Chondrocyte (in vitro differentiated cells): ENCODE data around the gene PDHA1. TPM values are rescaled to one million over a fixed set of nuclear protein-coding genes. Genes with fewer than 3 reads are reported as not detected.

Experiments used
- DNase-seq: peaks from one replicate; pipeline ENCODE4 v3.0.0; 2021; ENCODE audit warnings: mixed read lengths, low spot score
- H3K27ac Mint-ChIP-seq: one replicate; pipeline ENCODE4 v1.8.0; 2021; ENCODE audit warnings: mild to moderate bottlenecking, moderate library complexity, mixed read lengths; ENCODE audit not compliant: unreplicated experiment
- H3K27me3 Mint-ChIP-seq: 2 replicates; pipeline ENCODE4 v1.8.0; 2021; ENCODE audit warnings: low read depth, mixed read lengths
- H3K36me3 Mint-ChIP-seq: 2 replicates; pipeline ENCODE4 v1.8.0; 2021; ENCODE audit warnings: low read depth, mixed read lengths
- H3K4me1 Mint-ChIP-seq: 2 replicates; pipeline ENCODE4 v1.8.0; 2021; ENCODE audit warnings: low read depth, mild to moderate bottlenecking, mixed read lengths
- H3K4me3 Mint-ChIP-seq: one replicate; pipeline ENCODE4 v1.8.0; 2021; ENCODE audit warnings: mild to moderate bottlenecking, moderate library complexity, mixed read lengths; ENCODE audit not compliant: unreplicated experiment
- H3K9me3 Mint-ChIP-seq: 2 replicates; pipeline ENCODE4 v1.8.0; 2021; ENCODE audit warnings: low read depth, mixed read lengths
- CTCF ChIP-seq: fragments of 200-600 bp; sonication (generic); IDR thresholded peaks from 2 replicates; pipeline ENCODE4 v1.5.0; 2021; ENCODE audit warnings: antibody characterized with exemption, mild to moderate bottlenecking, moderate library complexity
- total RNA-seq: library from RNA; stranded (reverse); gene quantifications from 3 replicates; pipeline ENCODE4 v1.2.1, GENCODE V29; 2021

Gene PDHA1
- total RNA-seq, 1 donor from 2014 or later: 129 TPM

DNA sequence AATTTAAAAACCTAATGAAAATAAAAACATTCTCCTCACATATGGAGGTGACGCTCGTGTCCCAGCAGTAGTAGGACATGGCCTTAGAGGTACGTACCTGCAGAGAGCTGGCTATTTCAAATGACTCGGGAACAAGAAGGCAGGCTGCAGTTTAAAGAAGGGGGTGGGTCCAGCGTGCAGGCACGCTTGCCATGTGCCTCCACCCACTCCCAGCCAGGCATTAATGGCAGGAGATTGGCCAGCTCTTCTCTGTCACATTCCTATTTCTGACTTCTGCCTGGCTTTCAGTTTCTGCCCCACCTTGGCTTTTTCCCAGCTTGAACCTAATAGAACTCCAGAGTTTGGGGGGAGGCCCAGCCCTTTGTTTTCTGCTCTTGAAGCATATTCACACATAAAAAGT lies 17.2 kb downstream of the PDHA1 start:
- Mint-ChIP-seq H3K4me3 (no peak overlapping the region), H3K27me3 (no peaks in the 10 kb centered on the region), H3K9me3 (peaks cover 22% of the 10 kb centered on the region), H3K4me1 (no peaks in the 10 kb centered on the region), H3K27ac (no peak overlapping the region), H3K36me3 (peaks cover 15% of the 10 kb centered on the region)
- DNase-seq: no peak
- TF ChIP-seq CTCF: no peak

- no peak for DNase-seq
- H3K4me3 Mint-ChIP-seq: no peak overlapping the region
- H3K36me3 Mint-ChIP-seq: peaks cover 12% of the 10 kb centered on the region
- no peak overlapping the region for H3K27ac Mint-ChIP-seq
- no peaks in the 10 kb centered on the region for H3K4me1 Mint-ChIP-seq
- H3K9me3 Mint-ChIP-seq: peaks cover 18% of the 10 kb centered on the region
- H3K27me3 Mint-ChIP-seq: no peaks in the 10 kb centered on the region
- no peak for TF ChIP-seq CTCF
Observed at GRCh38 chrX:19361701-19362100, 18.0 kb downstream of the PDHA1 start.

- no peak for TF ChIP-seq CTCF
- DNase-seq: no peak
- peaks cover 12% of the 10 kb centered on the region for H3K4me1 Mint-ChIP-seq
- H3K4me3 Mint-ChIP-seq: no peak overlapping the region
- H3K27me3 Mint-ChIP-seq: no peaks in the 10 kb centered on the region
- H3K27ac Mint-ChIP-seq: no peak overlapping the region
- H3K9me3 Mint-ChIP-seq: peaks cover 15% of the 10 kb centered on the region
- peaks cover 4% of the 10 kb centered on the region for H3K36me3 Mint-ChIP-seq
Observed at GRCh38 chrX:19368576-19368975, 24.8 kb downstream of the PDHA1 start.

DNA sequence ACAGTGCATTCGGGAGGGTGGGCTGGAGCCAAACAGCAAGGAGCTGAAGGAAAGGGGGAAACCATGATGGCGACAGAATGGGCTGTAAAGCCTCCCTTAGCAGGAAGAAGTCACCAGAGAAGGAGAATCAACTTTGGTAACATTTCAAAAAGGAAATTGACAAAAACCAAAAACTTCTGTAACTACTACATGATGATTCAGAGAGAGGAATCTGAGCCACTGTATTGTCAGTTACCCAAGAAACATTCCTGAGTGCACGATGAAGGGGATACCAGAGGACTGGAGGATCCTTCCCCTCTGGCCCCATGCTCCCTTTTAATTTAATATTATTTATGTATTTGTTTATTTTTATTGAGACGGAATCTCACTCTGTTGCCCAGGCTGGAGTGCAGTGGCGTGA lies 26.3 kb downstream of the PDHA1 start:
- peaks cover 12% of the 10 kb centered on the region for H3K4me1 Mint-ChIP-seq
- H3K36me3 Mint-ChIP-seq: peaks cover 1% of the 10 kb centered on the region
- H3K27me3 Mint-ChIP-seq: no peaks in the 10 kb centered on the region
- no peak for DNase-seq
- TF ChIP-seq CTCF: no peak
- H3K9me3 Mint-ChIP-seq: peaks cover 15% of the 10 kb centered on the region
- H3K4me3 Mint-ChIP-seq: no peak overlapping the region
- peak overlapping the region; percentile 13 for H3K27ac Mint-ChIP-seq

- DNase-seq: no peak
- Mint-ChIP-seq H3K4me1 (peaks cover 12% of the 10 kb centered on the region), H3K9me3 (peaks cover 2% of the 10 kb centered on the region), H3K36me3 (no peaks in the 10 kb centered on the region), H3K27ac (peak overlapping the region; percentile 8), H3K4me3 (peak overlapping the region; percentile 74), H3K27me3 (no peaks in the 10 kb centered on the region)
- TF ChIP-seq CTCF: peak; percentile 88
Observed at GRCh38 chrX:19372170-19372546, 28.4 kb downstream of the PDHA1 start.
